HG03354 (cell line): ENCODE results near the gene SLC7A6OS.

Source experiments
- ATAC-seq: cut with Tn5 transposase; IDR thresholded peaks from one replicate; pipeline ENCODE4 v1.9.1; 2021; ENCODE audit warnings: mild to moderate bottlenecking; ENCODE audit not compliant: unreplicated experiment, poor library complexity, severe bottlenecking

The SLC7A6OS gene

GRCh38 chr16:68345958-68346635 lies 35.4 kb upstream of the SLC7A6OS start:
- ATAC-seq, result no peak

- ATAC-seq, result no peak
Measured at GRCh38 chr16:68345351-68345810, 34.6 kb upstream of the SLC7A6OS start.

GRCh38 chr16:68344252-68344651 lies 33.5 kb upstream of the SLC7A6OS start:
- ATAC-seq, result no peak

- no peak for ATAC-seq
Measured at GRCh38 chr16:68343137-68343536, 32.4 kb upstream of the SLC7A6OS start.

GRCh38 chr16:68342620-68343019 lies 31.9 kb upstream of the SLC7A6OS start:
- ATAC-seq, result no peak

- no peak for ATAC-seq
Measured at GRCh38 chr16:68339214-68339613, 28.5 kb upstream of the SLC7A6OS start.

- ATAC-seq, result no peak
Measured at GRCh38 chr16:68338326-68339119, 27.8 kb upstream of the SLC7A6OS start.

GRCh38 chr16:68335175-68335574 lies 24.4 kb upstream of the SLC7A6OS start:
- no peak for ATAC-seq

GRCh38 chr16:68332411-68333121 lies 21.8 kb upstream of the SLC7A6OS start:
- no peak for ATAC-seq

GRCh38 chr16:68331879-68332410 lies 21.2 kb upstream of the SLC7A6OS start:
- ATAC-seq, result no peak

GRCh38 chr16:68328860-68329390 lies 18.2 kb upstream of the SLC7A6OS start:
- no peak for ATAC-seq

GRCh38 chr16:68328151-68328859 lies 17.6 kb upstream of the SLC7A6OS start:
- peak; percentile 79 for ATAC-seq

- ATAC-seq, result no peak
Measured at GRCh38 chr16:68324780-68325357, 14.1 kb upstream of the SLC7A6OS start.

- no peak for ATAC-seq
Measured at GRCh38 chr16:68324336-68324735, 13.6 kb upstream of the SLC7A6OS start.

- no peak for ATAC-seq
Measured at GRCh38 chr16:68319185-68319908, 8.6 kb upstream of the SLC7A6OS start.

- ATAC-seq, result no peak
Measured at GRCh38 chr16:68313116-68313515, 2.4 kb upstream of the SLC7A6OS start.

GRCh38 chr16:68310437-68310773 lies 341 bp downstream of the SLC7A6OS start:
- no peak for ATAC-seq

- ATAC-seq, result no peak
Measured at GRCh38 chr16:68309799-68310198, 947 bp downstream of the SLC7A6OS start.

- ATAC-seq, result no peak
Measured at GRCh38 chr16:68306633-68307032, 4.1 kb downstream of the SLC7A6OS start.
